GM12878 (cell line): Measurements from ENCODE around the gene AP1AR. TPM values are rescaled to one million over a fixed set of nuclear protein-coding genes. Genes with fewer than 3 reads are reported as not detected.

ENCODE experiments used
- ATAC-seq: fragments of 200-7000 bp; cut with Tn5 transposase; 3 replicates; pipeline ENCODE4 v1.9.1; 2020; ENCODE audit warnings: mild to moderate bottlenecking, moderate library complexity
- BruUV-seq: library from RNA; stranded (reverse); fragments of 400-500 nt; replicated peaks from 2 replicates; lab custom pipeline; 2021; lab: Mats Ljungman, UMichigan
- CTCF ChIA-PET: fragments of 300-600 bp; sonication (Branson Sonifier 250); formaldehyde crosslinking; extraction: SDS; loops from one replicate; lab custom pipeline; 2021; ENCODE audit warnings: inconsistent platforms; lab: Yijun Ruan, JAX
- POLR2A ChIA-PET: fragments of 350-600 bp; formaldehyde crosslinking; extraction: SDS; loops from one replicate; lab custom pipeline; 2021; ENCODE audit warnings: inconsistent platforms; lab: Charles Lee
- RAD21 ChIA-PET: fragments of 300-600 bp; sonication (Branson Sonifier 250); formaldehyde crosslinking; loops from one replicate; lab custom pipeline; 2023; ENCODE audit warnings: antibody characterized with exemption; ENCODE audit not compliant: unreplicated experiment; lab: Charles Lee
- SMC1A ChIA-PET: fragments of 300-600 bp; sonication (Branson Sonifier 250); formaldehyde crosslinking; loops from one replicate; lab custom pipeline; 2023; ENCODE audit not compliant: unreplicated experiment, uncharacterized antibody; lab: Charles Lee
- DNase-seq: peaks from one replicate; pipeline ENCODE4 v3.0.0-alpha.2; 2011; ENCODE audit warnings: low read depth, low spot score
- FAIRE-seq: peaks from 3 replicates; lab custom pipeline; 2011; peaks lifted over from hg19 to GRCh38; lab: Jason Lieb, UNC
- H2AFZ ChIP-seq: 2 replicates; pipeline ENCODE4 v1.6.0; 2011; ENCODE audit warnings: low read depth, low read length, control low read depth; ENCODE audit not compliant: control insufficient read depth
- H3K27ac ChIP-seq: 2 replicates; pipeline ENCODE4 v1.5.1; 2011; ENCODE audit warnings: control low read depth; ENCODE audit not compliant: control insufficient read depth, insufficient read depth
- H3K27me3 ChIP-seq, 2 experiments: replicated peaks in 1 of 2; 2 replicates each; pipeline versions ENCODE4 v1.6.0 to v1.6.1; 2011; ENCODE audit warnings: low read length in 1 of 2; ENCODE audit not compliant: control insufficient read depth in 2 of 2, insufficient read depth in 2 of 2
- H3K36me3 ChIP-seq, 2 experiments: 2 replicates each; pipeline ENCODE4 v1.5.1; 2011; ENCODE audit warnings: low read length in 1 of 2; ENCODE audit not compliant: control insufficient read depth in 2 of 2, insufficient read depth in 2 of 2
- H3K4me1 ChIP-seq: 2 replicates; pipeline ENCODE4 v1.6.1; 2011; ENCODE audit warnings: mild to moderate bottlenecking, low read length, moderate library complexity, mixed read lengths; ENCODE audit not compliant: control insufficient read depth, insufficient read depth
- H3K4me2 ChIP-seq: 2 replicates; pipeline ENCODE4 v1.6.0; 2011; ENCODE audit warnings: control low read depth; ENCODE audit not compliant: control insufficient read depth, insufficient read depth
- H3K4me3 ChIP-seq: fragments of 200-600 bp; sonication (generic); 2 replicates; pipeline ENCODE4 v1.5.1; 2016
- H3K79me2 ChIP-seq: 2 replicates; pipeline ENCODE4 v1.6.0; 2011; ENCODE audit warnings: low read length; ENCODE audit not compliant: control insufficient read depth, insufficient read depth
- H3K9ac ChIP-seq: 2 replicates; pipeline ENCODE4 v1.8.0; 2011; ENCODE audit warnings: low read length, control low read depth, mixed read lengths; ENCODE audit not compliant: control insufficient read depth, insufficient read depth
- H3K9me3 ChIP-seq: replicated peaks from 3 replicates; pipeline ENCODE4 v1.5.1; 2011; ENCODE audit warnings: mild to moderate bottlenecking, low read length; ENCODE audit not compliant: control insufficient read depth, insufficient read depth
- H4K20me1 ChIP-seq: 2 replicates; pipeline ENCODE4 v1.6.0; 2011; ENCODE audit not compliant: control insufficient read depth, insufficient read depth
- CREB1 ChIP-seq: IDR thresholded peaks from 2 replicates; pipeline ENCODE4 v1.6.1; 2012; ENCODE audit warnings: low read depth, mild to moderate bottlenecking, inconsistent platforms
- GABPA ChIP-seq: IDR thresholded peaks from 2 replicates; pipeline ENCODE4 v1.6.1; 2014; ENCODE audit warnings: antibody characterized with exemption, low read depth, mild to moderate bottlenecking, inconsistent platforms
- HDAC6 ChIP-seq: fragments of 200-600 bp; sonication (generic); IDR thresholded peaks from one replicate; pipeline ENCODE4 v1.8.0; 2017; ENCODE audit warnings: antibody characterized with exemption; ENCODE audit not compliant: unreplicated experiment
- RBBP5 ChIP-seq: fragments of 200-600 bp; sonication (generic); conservative IDR thresholded peaks from 2 replicates; pipeline ENCODE4 v1.6.1; 2016
- SREBF1 ChIP-seq: IDR thresholded peaks from 2 replicates; pipeline ENCODE4 v1.6.1; 2012; ENCODE audit warnings: mild to moderate bottlenecking, low read length
- ZZZ3 ChIP-seq: IDR thresholded peaks from 2 replicates; pipeline ENCODE4 v1.6.1; 2011; ENCODE audit warnings: low read depth; ENCODE audit not compliant: control insufficient read depth, insufficient read length
- WGBS: methylation state at CpG from one replicate; pipeline ENCODE4 v1.1.6; 2016; ENCODE audit warnings: low lambda C conversion rate; ENCODE audit not compliant: insufficient replicate concordance, insufficient coverage; ENCODE audit errors: missing lambda C conversion rate; 5-methylcytosine and 5-hydroxymethylcytosine counted together
- in situ Hi-C: fragments of 300-500 bp; cut with MboI; formaldehyde crosslinking; loops from 9 replicates; pipeline ENCODE4 v1.14.3; 2018; ENCODE audit warnings: mixed read lengths
- intact Hi-C: fragments of 100-400 bp; cut with micrococcal nuclease; formaldehyde crosslinking; loops from one replicate; pipeline ENCODE4 v1.14.2; 2022; ENCODE audit not compliant: unreplicated experiment
- polyA plus RNA-seq, 11 experiments: library from polyadenylated mRNA; depleted of rRNA in 4 of 11; unstranded in 6 of 11; stranded (reverse) in 5 of 11; fragments of >200 nt; fragmentation: Nextera tagmentation in 4 of 11; fragmentation: Illumina TruSeq in 1 of 11; extraction: Ambion mirVana in 4 of 11; extraction: Trizol in 1 of 11; gene quantifications; 1 replicate in 1 of 11; 2 replicates in 10 of 11; pipeline versions ENCODE4 v1.2.1 to v1.2.3, GENCODE V29; 2011 to 2016; ENCODE audit warnings: inconsistent platforms in 2 of 11, missing spikeins in 2 of 11, low read depth in 1 of 11
- total RNA-seq, 4 experiments: library from RNA; depleted of rRNA in 3 of 4; stranded (reverse); fragments of >200 nt in 3 of 4; fragmentation: Illumina TruSeq in 1 of 4; extraction: Trizol in 1 of 4; gene quantifications; 2 replicates each; pipeline versions ENCODE4 v1.2.1 to v1.2.3, GENCODE V29; 2013 to 2021
- TF ChIP-seq, protein P1 (sequence below): fragments of 450-650 bp; IDR thresholded peaks from 2 replicates; pipeline ENCODE4 v1.6.1; 2017; ENCODE audit warnings: borderline replicate concordance

Gene AP1AR
- total and polyA plus RNA-seq, 10 of the 15 experiments (the other 5 are each of a cell fraction or from before 2014, with no cell fraction given) = 5.6 to 29.1 (median 16.3) TPM

DNA sequence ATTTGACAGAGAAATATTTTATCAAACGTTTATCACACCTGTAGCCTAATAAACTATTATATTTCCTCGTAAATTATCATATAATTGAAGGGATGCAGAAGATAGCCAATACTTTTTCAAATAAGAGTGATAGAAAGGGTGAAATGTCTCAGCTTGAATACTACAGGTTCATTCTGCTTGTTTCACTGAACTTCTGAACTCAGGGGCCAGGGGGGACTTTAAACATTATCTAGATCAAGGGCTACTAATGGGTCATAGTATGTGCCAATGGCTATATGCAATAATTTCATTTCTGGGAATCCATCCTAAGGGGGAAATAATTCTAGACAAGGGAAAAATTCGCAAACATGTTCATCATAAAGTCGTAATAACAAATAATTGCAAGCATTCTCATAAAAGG lies 68.1 kb downstream of the AP1AR start:
- H3K27ac ChIP-seq = no peak overlapping the region
- ChIA-PET POLR2A (interaction anchor here (1.2 to 6.4 kb wide), 7 partner anchors 10 to 217 kb away, joined by 3 to 81 read pairs (median 9); partner anchors contain the start of genes NEUROG2 and TIFA), RAD21 (interaction anchor here (1.0 to 7.4 kb wide), 11 partner anchors 9 to 216 kb away, joined by 3 to 73 read pairs (median 6); partner anchors contain the start of genes AP1AR, NEUROG2 and TIFA), CTCF (interaction anchor here (0.6 to 3.2 kb wide), 12 partner anchors 10 to 575 kb away, joined by 3 to 15 read pairs (median 4); no protein-coding TSS in a partner anchor), SMC1A (interaction anchor here (0.9 to 6.8 kb wide), 8 partner anchors 9 to 216 kb away, joined by 3 to 91 read pairs (median 34); partner anchors contain the start of genes NEUROG2 and TIFA)
- no peak overlapping the region for H2AFZ ChIP-seq
- intact Hi-C loops (no loop called here), in situ Hi-C loops (no loop called here)
- peaks cover 17% of the 10 kb centered on the region for H3K4me1 ChIP-seq
- no peak for ATAC-seq
- H4K20me1 ChIP-seq = no peaks in the 10 kb centered on the region
- FAIRE-seq = no peak
- H3K27me3 ChIP-seq = no peaks in the 10 kb centered on the region
- 71% methylated on average over 4 of the region's 4 CpGs for WGBS
- no peak overlapping the region for H3K9ac ChIP-seq
- H3K9me3 ChIP-seq = no peaks in the 10 kb centered on the region; the same call in 2 of the 3 replicates
- no peak for DNase-seq
- no peaks in the 10 kb centered on the region; a peak in 1 of 4 replicates for H3K36me3 ChIP-seq
- TF ChIP-seq GABPA (no peak), HDAC6 (no peak), ZZZ3 (no peak), CREB1 (no peak), RBBP5 (no peak), SREBF1 (no peak)
- TF ChIP-seq, protein P1, sequence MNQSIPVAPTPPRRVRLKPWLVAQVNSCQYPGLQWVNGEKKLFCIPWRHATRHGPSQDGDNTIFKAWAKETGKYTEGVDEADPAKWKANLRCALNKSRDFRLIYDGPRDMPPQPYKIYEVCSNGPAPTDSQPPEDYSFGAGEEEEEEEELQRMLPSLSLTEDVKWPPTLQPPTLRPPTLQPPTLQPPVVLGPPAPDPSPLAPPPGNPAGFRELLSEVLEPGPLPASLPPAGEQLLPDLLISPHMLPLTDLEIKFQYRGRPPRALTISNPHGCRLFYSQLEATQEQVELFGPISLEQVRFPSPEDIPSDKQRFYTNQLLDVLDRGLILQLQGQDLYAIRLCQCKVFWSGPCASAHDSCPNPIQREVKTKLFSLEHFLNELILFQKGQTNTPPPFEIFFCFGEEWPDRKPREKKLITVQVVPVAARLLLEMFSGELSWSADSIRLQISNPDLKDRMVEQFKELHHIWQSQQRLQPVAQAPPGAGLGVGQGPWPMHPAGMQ = no peak
- BruUV-seq = no TSS peak
- H3K4me3 ChIP-seq = no peak overlapping the region
- peaks cover 11% of the 10 kb centered on the region for H3K79me2 ChIP-seq
- H3K4me2 ChIP-seq = no peak overlapping the region
